OCI-LY7 (cell line): Measurements from ENCODE around the gene RIC3. TPM values are rescaled to one million over a fixed set of nuclear protein-coding genes. Genes with fewer than 3 reads are reported as not detected.

Experiments used
- BruUV-seq: library from RNA; stranded (reverse); fragments of 400-500 nt; replicated peaks from 2 replicates; lab custom pipeline; 2021; lab: Mats Ljungman, UMichigan
- CTCF ChIA-PET: fragments of 300-600 bp; sonication (Branson Sonifier 250); formaldehyde crosslinking; loops from one replicate; lab custom pipeline; 2022; ENCODE audit warnings: antibody characterized with exemption; ENCODE audit not compliant: unreplicated experiment; lab: Charles Lee
- POLR2A ChIA-PET: fragments of 300-600 bp; sonication (Branson Sonifier 250); formaldehyde crosslinking; loops from one replicate; lab custom pipeline; 2022; ENCODE audit warnings: antibody characterized with exemption; lab: Charles Lee
- DNase-seq: peaks from one replicate; pipeline ENCODE4 v3.0.0-alpha.2; 2015; ENCODE audit warnings: low spot score
- H2AFZ ChIP-seq: fragments of 200-600 bp; sonication (generic), shearing (Covaris generic); 2 replicates; pipeline ENCODE4 v1.6.1; 2014; ENCODE audit warnings: mild to moderate bottlenecking, antibody characterized with exemption, low read length, moderate library complexity
- H3K27ac ChIP-seq: fragments of 200-600 bp; sonication (generic); 2 replicates; pipeline ENCODE4 v1.5.1; 2014; ENCODE audit warnings: mixed run types, low read depth, mild to moderate bottlenecking, moderate library complexity, low read length, inconsistent platforms; ENCODE audit not compliant: poor library complexity, severe bottlenecking
- H3K36me3 ChIP-seq: fragments of 200-600 bp; sonication (generic); 2 replicates; pipeline ENCODE4 v1.6.1; 2014; ENCODE audit warnings: mild to moderate bottlenecking, antibody characterized with exemption, low read length, moderate library complexity, mixed read lengths; ENCODE audit not compliant: insufficient read depth
- H3K4me1 ChIP-seq: fragments of 200-600 bp; sonication (generic); 2 replicates; pipeline ENCODE4 v1.5.1; 2014; ENCODE audit warnings: mild to moderate bottlenecking, low read length; ENCODE audit not compliant: insufficient read depth, poor library complexity, severe bottlenecking
- H3K4me2 ChIP-seq: fragments of 200-600 bp; sonication (generic); 2 replicates; pipeline ENCODE4 v1.6.1; 2014; ENCODE audit warnings: mild to moderate bottlenecking, low read length
- H3K4me3 ChIP-seq: fragments of 200-600 bp; sonication (generic); 2 replicates; pipeline ENCODE4 v1.5.1; 2014; ENCODE audit warnings: mild to moderate bottlenecking, low read depth, low read length; ENCODE audit not compliant: poor library complexity, severe bottlenecking
- H3K79me2 ChIP-seq: fragments of 200-600 bp; sonication (generic); 2 replicates; pipeline ENCODE4 v1.6.1; 2016; ENCODE audit warnings: low read depth, mild to moderate bottlenecking, low read length, moderate library complexity, mixed read lengths; ENCODE audit not compliant: insufficient read depth
- H3K9me2 ChIP-seq: fragments of 200-600 bp; sonication (generic); 2 replicates; pipeline ENCODE4 v1.6.1; 2016; ENCODE audit warnings: mild to moderate bottlenecking, low read length, mixed read lengths; ENCODE audit not compliant: insufficient read depth
- H3K9me3 ChIP-seq: fragments of 200-600 bp; sonication (generic); 2 replicates; pipeline ENCODE4 v1.6.1; 2014; ENCODE audit warnings: mild to moderate bottlenecking, mixed run types, low read length, mixed read lengths
- H4K20me1 ChIP-seq: fragments of 200-600 bp; sonication (generic); 2 replicates; pipeline ENCODE4 v1.6.1; 2014; ENCODE audit warnings: mild to moderate bottlenecking, antibody characterized with exemption, low read length, moderate library complexity, mixed read lengths; ENCODE audit not compliant: insufficient read depth
- EZH2phosphoT487 ChIP-seq: fragments of 200-600 bp; sonication (generic); IDR thresholded peaks from 2 replicates; pipeline ENCODE4 v1.6.1; 2018; ENCODE audit warnings: low read depth, borderline replicate concordance, mild to moderate bottlenecking, mixed run types, antibody characterized with exemption, low read length, moderate library complexity, mixed read lengths
- intact Hi-C: fragments of 100-400 bp; cut with micrococcal nuclease; formaldehyde crosslinking; loops from one replicate; pipeline ENCODE4 v1.10.0; 2022; ENCODE audit not compliant: unreplicated experiment
- total RNA-seq, 2 experiments: library from RNA; depleted of rRNA in 1 of 2; stranded (reverse); fragments of >200 nt in 1 of 2; shearing (Covaris generic) in 1 of 2; gene quantifications; 2 replicates each; pipeline ENCODE4 v1.2.3, GENCODE V29; 2014 to 2022
- TF ChIP-seq, protein P1 (sequence below): fragments of 200-600 bp; sonication (generic); conservative IDR thresholded peaks from 2 replicates; pipeline ENCODE4 v1.5.1; 2014; ENCODE audit warnings: mild to moderate bottlenecking, antibody characterized with exemption, low read length, moderate library complexity, mixed read lengths

RIC3 gene
- total RNA-seq, 2 experiments from 2014 or later, result not detected

GRCh38 chr11:8109675-8110074 lies 59.1 kb downstream of the RIC3 start:
- TF ChIP-seq, protein P1, sequence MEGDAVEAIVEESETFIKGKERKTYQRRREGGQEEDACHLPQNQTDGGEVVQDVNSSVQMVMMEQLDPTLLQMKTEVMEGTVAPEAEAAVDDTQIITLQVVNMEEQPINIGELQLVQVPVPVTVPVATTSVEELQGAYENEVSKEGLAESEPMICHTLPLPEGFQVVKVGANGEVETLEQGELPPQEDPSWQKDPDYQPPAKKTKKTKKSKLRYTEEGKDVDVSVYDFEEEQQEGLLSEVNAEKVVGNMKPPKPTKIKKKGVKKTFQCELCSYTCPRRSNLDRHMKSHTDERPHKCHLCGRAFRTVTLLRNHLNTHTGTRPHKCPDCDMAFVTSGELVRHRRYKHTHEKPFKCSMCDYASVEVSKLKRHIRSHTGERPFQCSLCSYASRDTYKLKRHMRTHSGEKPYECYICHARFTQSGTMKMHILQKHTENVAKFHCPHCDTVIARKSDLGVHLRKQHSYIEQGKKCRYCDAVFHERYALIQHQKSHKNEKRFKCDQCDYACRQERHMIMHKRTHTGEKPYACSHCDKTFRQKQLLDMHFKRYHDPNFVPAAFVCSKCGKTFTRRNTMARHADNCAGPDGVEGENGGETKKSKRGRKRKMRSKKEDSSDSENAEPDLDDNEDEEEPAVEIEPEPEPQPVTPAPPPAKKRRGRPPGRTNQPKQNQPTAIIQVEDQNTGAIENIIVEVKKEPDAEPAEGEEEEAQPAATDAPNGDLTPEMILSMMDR, result no peak
- no peak for TF ChIP-seq EZH2phosphoT487
- H2AFZ ChIP-seq, result no peak overlapping the region
- H4K20me1 ChIP-seq, result no peaks in the 10 kb centered on the region
- POLR2A ChIA-PET, result interaction anchor here (0.7 kb wide), 1 partner anchor 95 kb away, joined by 3 read pairs; no protein-coding TSS in a partner anchor
- no peak for DNase-seq
- no peak overlapping the region for H3K27ac ChIP-seq
- intact Hi-C loops, result no loop called here
- no peaks in the 10 kb centered on the region for H3K9me2 ChIP-seq
- no peaks in the 10 kb centered on the region for H3K36me3 ChIP-seq
- no peaks in the 10 kb centered on the region for H3K9me3 ChIP-seq
- H3K4me1 ChIP-seq, result no peaks in the 10 kb centered on the region
- CTCF ChIA-PET, result no interaction called here
- no peak overlapping the region for H3K4me2 ChIP-seq
- H3K4me3 ChIP-seq, result no peak overlapping the region
- BruUV-seq, result no TSS peak
- no peaks in the 10 kb centered on the region for H3K79me2 ChIP-seq

GRCh38 chr11:8108421-8108820 lies 60.4 kb downstream of the RIC3 start:
- intact Hi-C loops, result no loop called here
- H3K4me2 ChIP-seq, result no peak overlapping the region
- no peaks in the 10 kb centered on the region for H3K9me2 ChIP-seq
- H2AFZ ChIP-seq, result no peak overlapping the region
- no peak for TF ChIP-seq EZH2phosphoT487
- TF ChIP-seq, protein P1, result no peak
- no peaks in the 10 kb centered on the region for H3K9me3 ChIP-seq
- H4K20me1 ChIP-seq, result no peaks in the 10 kb centered on the region
- BruUV-seq, result no TSS peak
- DNase-seq, result no peak
- H3K79me2 ChIP-seq, result no peaks in the 10 kb centered on the region
- no peak overlapping the region for H3K27ac ChIP-seq
- H3K4me1 ChIP-seq, result no peaks in the 10 kb centered on the region
- POLR2A ChIA-PET, result interaction anchor here (0.6 to 1.0 kb wide), 3 partner anchors 10 to 159 kb away, joined by 3 read pairs; no protein-coding TSS in a partner anchor
- CTCF ChIA-PET, result no interaction called here
- no peaks in the 10 kb centered on the region for H3K36me3 ChIP-seq
- H3K4me3 ChIP-seq, result no peak overlapping the region

DNA sequence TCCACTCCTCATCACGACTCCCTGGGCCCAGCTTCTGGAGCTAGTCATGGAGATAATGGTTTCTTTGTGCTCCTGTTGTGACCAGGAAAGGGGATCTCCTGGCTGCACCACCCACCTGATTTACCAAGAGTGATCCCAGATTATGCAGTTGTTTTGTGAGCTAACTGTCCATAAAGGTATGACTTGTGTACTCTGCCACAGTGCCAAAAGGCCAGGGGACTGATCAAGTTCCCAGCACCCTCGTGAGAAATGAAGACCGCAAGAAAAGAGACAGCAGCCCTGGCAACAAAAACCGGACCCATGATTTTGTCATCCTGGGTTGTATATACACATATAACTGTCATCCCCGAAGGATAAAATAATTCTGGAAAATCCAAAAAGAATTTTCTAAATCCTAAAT lies 61.2 kb downstream of the RIC3 start:
- H3K79me2 ChIP-seq, result no peaks in the 10 kb centered on the region
- intact Hi-C loops, result no loop called here
- no peak overlapping the region for H2AFZ ChIP-seq
- CTCF ChIA-PET, result no interaction called here
- POLR2A ChIA-PET, result no interaction called here
- H3K36me3 ChIP-seq, result no peaks in the 10 kb centered on the region
- no peak overlapping the region for H3K4me3 ChIP-seq
- TF ChIP-seq, protein P1, result no peak
- TF ChIP-seq EZH2phosphoT487, result no peak
- H4K20me1 ChIP-seq, result no peaks in the 10 kb centered on the region
- H3K4me2 ChIP-seq, result no peak overlapping the region
- no peak overlapping the region for H3K27ac ChIP-seq
- no peaks in the 10 kb centered on the region for H3K9me2 ChIP-seq
- H3K4me1 ChIP-seq, result no peaks in the 10 kb centered on the region
- DNase-seq, result no peak
- no TSS peak for BruUV-seq
- no peaks in the 10 kb centered on the region for H3K9me3 ChIP-seq
